ENCODE measurements around the gene CCDC192. TPM values are rescaled to one million over a fixed set of nuclear protein-coding genes. Genes with fewer than 3 reads are reported as not detected.

Gene CCDC192
- total RNA-seq, 1 experiment from 2014 or later, result not detected

DNA sequence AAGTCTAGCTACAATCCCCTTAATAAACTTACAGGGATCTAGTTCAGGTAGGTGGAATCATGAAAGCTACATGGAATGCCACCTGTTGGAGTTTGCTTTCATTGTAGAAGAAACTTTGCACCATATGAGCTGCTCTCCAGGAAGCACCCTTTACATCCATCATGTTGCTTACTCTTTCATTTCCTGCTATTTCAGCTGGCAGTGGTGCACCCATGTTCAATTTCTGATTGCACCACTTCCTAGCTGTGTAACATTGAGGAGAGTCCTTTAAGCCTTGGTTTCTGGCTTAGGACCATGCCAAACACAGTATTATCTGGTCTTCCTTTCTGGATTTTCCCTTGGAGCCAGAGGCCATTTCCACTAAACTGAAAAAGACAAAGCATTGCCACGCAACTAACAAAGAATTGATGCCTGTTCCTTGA lies 257.1 kb downstream of the CCDC192 start:
- Mint-ChIP-seq H3K4me3 (ENCODE audit: unreplicated experiment) (peak overlapping the region; percentile 5), H3K27me3 (ENCODE audit: insufficient read depth, unreplicated experiment) (no peaks in the 10 kb centered on the region), H3K36me3 (ENCODE audit: insufficient read depth, unreplicated experiment) (no peaks in the 10 kb centered on the region), H3K9me3 (ENCODE audit: unreplicated experiment) (peaks cover 8% of the 10 kb centered on the region), H3K27ac (ENCODE audit: unreplicated experiment) (no peak overlapping the region), H3K4me1 (ENCODE audit: low read depth, unreplicated experiment) (peaks cover 39% of the 10 kb centered on the region)
- H3K4me1 ChIP-seq, result peaks cover 19% of the 10 kb centered on the region
- H3K36me3 ChIP-seq (ENCODE audit: control insufficient read depth, insufficient read depth, low read length), result no peaks in the 10 kb centered on the region
- no peaks in the 10 kb centered on the region for H3K27me3 ChIP-seq (replicated peaks; ENCODE audit: control insufficient read depth, insufficient read depth, low read length)
- DNase-seq, result no peak
- POLR2A ChIA-PET, result no interaction called here
- intact Hi-C loops (cut with micrococcal nuclease; ENCODE audit: unreplicated experiment), result no loop called here
- TF ChIP-seq, protein P1, sequence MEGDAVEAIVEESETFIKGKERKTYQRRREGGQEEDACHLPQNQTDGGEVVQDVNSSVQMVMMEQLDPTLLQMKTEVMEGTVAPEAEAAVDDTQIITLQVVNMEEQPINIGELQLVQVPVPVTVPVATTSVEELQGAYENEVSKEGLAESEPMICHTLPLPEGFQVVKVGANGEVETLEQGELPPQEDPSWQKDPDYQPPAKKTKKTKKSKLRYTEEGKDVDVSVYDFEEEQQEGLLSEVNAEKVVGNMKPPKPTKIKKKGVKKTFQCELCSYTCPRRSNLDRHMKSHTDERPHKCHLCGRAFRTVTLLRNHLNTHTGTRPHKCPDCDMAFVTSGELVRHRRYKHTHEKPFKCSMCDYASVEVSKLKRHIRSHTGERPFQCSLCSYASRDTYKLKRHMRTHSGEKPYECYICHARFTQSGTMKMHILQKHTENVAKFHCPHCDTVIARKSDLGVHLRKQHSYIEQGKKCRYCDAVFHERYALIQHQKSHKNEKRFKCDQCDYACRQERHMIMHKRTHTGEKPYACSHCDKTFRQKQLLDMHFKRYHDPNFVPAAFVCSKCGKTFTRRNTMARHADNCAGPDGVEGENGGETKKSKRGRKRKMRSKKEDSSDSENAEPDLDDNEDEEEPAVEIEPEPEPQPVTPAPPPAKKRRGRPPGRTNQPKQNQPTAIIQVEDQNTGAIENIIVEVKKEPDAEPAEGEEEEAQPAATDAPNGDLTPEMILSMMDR (IDR thresholded peaks at IDR 0.05; ENCODE audit: insufficient read depth in 1 of 2, low read depth in 1 of 2, low read length in 1 of 2, severe bottlenecking in 1 of 2, unreplicated experiment in 1 of 2), result no peak
- no peak overlapping the region for H3K4me3 ChIP-seq (ENCODE audit: low read depth, low read length)
- no TSS peak for BruUV-seq (replicated peaks)
- CTCF ChIA-PET, result interaction anchor here (0.6 to 1.2 kb wide), 2 partner anchors 25 to 51 kb away, joined by 4 to 7 read pairs; no protein-coding TSS in a partner anchor
- H3K9me3 ChIP-seq, result peaks cover 9% of the 10 kb centered on the region; the same call in 1 of the 2 replicates

DNA sequence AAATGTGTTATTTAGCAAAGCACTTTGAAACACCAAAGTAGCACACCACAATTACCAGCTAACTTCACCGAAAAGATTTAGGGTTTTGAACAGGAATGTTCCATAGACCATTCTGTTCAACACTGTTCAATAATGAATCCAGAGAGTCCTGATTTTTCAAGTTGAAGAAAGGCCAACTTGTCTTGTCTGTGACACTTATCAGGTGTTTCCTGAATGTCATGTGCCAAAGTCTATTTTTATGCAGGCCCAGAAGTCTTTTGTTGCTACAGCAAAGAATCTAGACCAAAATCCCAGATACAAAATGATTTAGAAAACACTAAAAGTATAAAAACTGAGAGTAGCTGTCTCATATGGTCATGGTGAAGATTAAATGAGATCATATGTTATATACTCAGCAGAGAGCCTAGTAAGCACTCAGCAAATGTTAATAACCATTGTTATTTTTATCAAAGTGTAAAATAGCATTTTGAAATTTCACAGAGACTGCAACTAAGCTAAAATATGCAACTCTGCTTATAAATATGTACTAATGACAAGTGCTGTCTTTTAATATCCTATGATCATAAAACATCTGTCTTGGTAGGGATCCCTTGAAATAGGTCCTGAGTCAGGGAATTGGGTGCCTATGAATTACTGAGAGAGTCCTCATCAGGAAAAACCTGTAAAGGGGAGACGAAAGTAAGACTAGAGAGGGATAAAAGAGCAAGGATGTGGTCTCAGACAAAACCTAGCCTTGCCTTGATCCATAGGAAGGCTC lies 258.0 kb downstream of the CCDC192 start:
- intact Hi-C loops (cut with micrococcal nuclease; ENCODE audit: unreplicated experiment), result no loop called here
- Mint-ChIP-seq H3K4me3 (ENCODE audit: unreplicated experiment) (no peak overlapping the region), H3K9me3 (ENCODE audit: unreplicated experiment) (peaks cover 14% of the 10 kb centered on the region), H3K27ac (ENCODE audit: unreplicated experiment) (no peak overlapping the region), H3K4me1 (ENCODE audit: low read depth, unreplicated experiment) (peaks cover 39% of the 10 kb centered on the region), H3K36me3 (ENCODE audit: insufficient read depth, unreplicated experiment) (no peaks in the 10 kb centered on the region), H3K27me3 (ENCODE audit: insufficient read depth, unreplicated experiment) (no peaks in the 10 kb centered on the region)
- peaks cover 19% of the 10 kb centered on the region for H3K4me1 ChIP-seq
- no peaks in the 10 kb centered on the region for H3K27me3 ChIP-seq (replicated peaks; ENCODE audit: control insufficient read depth, insufficient read depth, low read length)
- TF ChIP-seq, protein P1 (IDR thresholded peaks at IDR 0.05; ENCODE audit: insufficient read depth in 1 of 2, low read depth in 1 of 2, low read length in 1 of 2, severe bottlenecking in 1 of 2, unreplicated experiment in 1 of 2), result no peak
- H3K9me3 ChIP-seq, result peaks cover 7% of the 10 kb centered on the region; the same call in 1 of the 2 replicates
- BruUV-seq (replicated peaks), result no TSS peak
- H3K36me3 ChIP-seq (ENCODE audit: control insufficient read depth, insufficient read depth, low read length), result no peaks in the 10 kb centered on the region
- CTCF ChIA-PET, result no interaction called here
- no peak overlapping the region for H3K4me3 ChIP-seq (ENCODE audit: low read depth, low read length)
- no peak for DNase-seq
- POLR2A ChIA-PET, result no interaction called here

DNA sequence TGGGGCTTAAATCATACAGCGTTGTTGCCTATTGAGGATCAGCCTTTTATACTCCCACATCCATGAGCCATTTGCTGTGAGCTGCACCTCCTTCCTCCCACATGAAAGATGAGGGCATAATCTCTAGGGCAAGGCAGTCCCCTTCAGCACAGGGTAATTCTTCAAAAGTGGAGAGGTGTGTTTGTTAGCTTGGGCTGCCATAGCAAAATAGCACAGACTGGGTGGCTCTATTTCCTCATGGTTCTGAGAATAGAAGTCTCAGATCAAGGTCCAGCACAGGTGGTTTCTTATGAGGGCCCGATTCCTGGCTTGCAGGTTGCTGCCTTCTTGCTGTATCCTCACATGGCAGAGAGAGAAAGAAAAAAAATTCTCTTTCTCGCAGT lies 258.6 kb downstream of the CCDC192 start:
- no peak overlapping the region for H3K4me3 Mint-ChIP-seq (ENCODE audit: unreplicated experiment)
- Histone ChIP-seq H3K9me3 (peaks cover 7% of the 10 kb centered on the region; the same call in 1 of the 2 replicates), H3K27me3 (replicated peaks; ENCODE audit: control insufficient read depth, insufficient read depth, low read length) (no peaks in the 10 kb centered on the region), H3K36me3 (ENCODE audit: control insufficient read depth, insufficient read depth, low read length) (no peaks in the 10 kb centered on the region), H3K4me3 (ENCODE audit: low read depth, low read length) (no peak overlapping the region), H3K4me1 (peaks cover 19% of the 10 kb centered on the region)
- TF ChIP-seq, protein P1 (IDR thresholded peaks at IDR 0.05; ENCODE audit: insufficient read depth in 1 of 2, low read depth in 1 of 2, low read length in 1 of 2, severe bottlenecking in 1 of 2, unreplicated experiment in 1 of 2), result no peak
- CTCF ChIA-PET, result no interaction called here
- no TSS peak for BruUV-seq (replicated peaks)
- no peak for DNase-seq
- H3K4me1 Mint-ChIP-seq (ENCODE audit: low read depth, unreplicated experiment), result peaks cover 39% of the 10 kb centered on the region
- intact Hi-C loops (cut with micrococcal nuclease; ENCODE audit: unreplicated experiment), result no loop called here
- no peaks in the 10 kb centered on the region for H3K36me3 Mint-ChIP-seq (ENCODE audit: insufficient read depth, unreplicated experiment)
- POLR2A ChIA-PET, result no interaction called here
- H3K9me3 Mint-ChIP-seq (ENCODE audit: unreplicated experiment), result peaks cover 14% of the 10 kb centered on the region
- no peak overlapping the region for H3K27ac Mint-ChIP-seq (ENCODE audit: unreplicated experiment)
- no peaks in the 10 kb centered on the region for H3K27me3 Mint-ChIP-seq (ENCODE audit: insufficient read depth, unreplicated experiment)
